Activated T-helper 17 cell treated with anti-CD3 and anti-CD28 coated beads, Interleukin-2, amount 50 U/mL, for 72 hours (primary cell): ENCODE results near the gene MYO3A. TPM values are rescaled to one million over a fixed set of nuclear protein-coding genes. Genes with fewer than 3 reads are reported as not detected.
"Not testable (repeated sequence)": the region's sequence is repeated elsewhere in the genome, so short reads cannot be mapped to it uniquely, and the experiment has no call there.

ENCODE experiments used
- ATAC-seq: fragments of 150-1000 bp; cut with Tn5 transposase; replicated peaks from 2 replicates; pipeline ENCODE4 v1.10.0; 2021; ENCODE audit warnings: mild to moderate bottlenecking, moderate library complexity
- H3K27ac Mint-ChIP-seq: one replicate; pipeline ENCODE4 v1.8.0; 2022; ENCODE audit warnings: mixed read lengths
- H3K27me3 Mint-ChIP-seq: one replicate; pipeline ENCODE4 v1.8.0; 2022; ENCODE audit warnings: mixed read lengths
- H3K36me3 Mint-ChIP-seq: one replicate; pipeline ENCODE4 v1.8.0; 2022; ENCODE audit warnings: low read depth, mild to moderate bottlenecking, mixed read lengths
- H3K4me1 Mint-ChIP-seq: one replicate; pipeline ENCODE4 v1.8.0; 2022; ENCODE audit warnings: mixed read lengths
- H3K4me3 Mint-ChIP-seq: one replicate; pipeline ENCODE4 v1.8.0; 2022; ENCODE audit warnings: mild to moderate bottlenecking, mixed read lengths
- H3K9me3 Mint-ChIP-seq: one replicate; pipeline ENCODE4 v1.8.0; 2022; ENCODE audit warnings: mixed read lengths
- total RNA-seq, 2 donors: library from RNA; stranded (reverse); gene quantifications; one replicate each; pipeline ENCODE4 v1.2.3, GENCODE V29; 2022

Gene MYO3A
- total RNA-seq, 2 donors from 2014 or later: not detected

GRCh38 chr10:26081459-26081858 is 147.4 kb downstream of the MYO3A start:
- Mint-ChIP-seq H3K27ac (no peak overlapping the region), H3K4me3 (no peak overlapping the region), H3K9me3 (no peaks in the 10 kb centered on the region), H3K36me3 (no peaks in the 10 kb centered on the region), H3K27me3 (peaks cover 27% of the 10 kb centered on the region), H3K4me1 (no peaks in the 10 kb centered on the region)
- no peak for ATAC-seq

- no peaks in the 10 kb centered on the region for H3K9me3 Mint-ChIP-seq
- ATAC-seq: no peak
- no peaks in the 10 kb centered on the region for H3K4me1 Mint-ChIP-seq
- no peaks in the 10 kb centered on the region for H3K36me3 Mint-ChIP-seq
- no peak overlapping the region for H3K4me3 Mint-ChIP-seq
- H3K27ac Mint-ChIP-seq: no peak overlapping the region
- peaks cover 35% of the 10 kb centered on the region for H3K27me3 Mint-ChIP-seq
Measured at GRCh38 chr10:26085549-26085948, 151.5 kb downstream of the MYO3A start.

GRCh38 chr10:26087666-26088065 is 153.6 kb downstream of the MYO3A start:
- H3K4me3 Mint-ChIP-seq: no peak overlapping the region
- H3K9me3 Mint-ChIP-seq: no peaks in the 10 kb centered on the region
- no peaks in the 10 kb centered on the region for H3K4me1 Mint-ChIP-seq
- no peak for ATAC-seq
- H3K27ac Mint-ChIP-seq: no peak overlapping the region
- no peaks in the 10 kb centered on the region for H3K36me3 Mint-ChIP-seq
- H3K27me3 Mint-ChIP-seq: peaks cover 34% of the 10 kb centered on the region

GRCh38 chr10:26090026-26090425 is 156.0 kb downstream of the MYO3A start:
- H3K9me3 Mint-ChIP-seq: no peaks in the 10 kb centered on the region
- H3K4me1 Mint-ChIP-seq: no peaks in the 10 kb centered on the region
- peaks cover 23% of the 10 kb centered on the region for H3K27me3 Mint-ChIP-seq

GRCh38 chr10:26090762-26091161 is 156.7 kb downstream of the MYO3A start:
- ATAC-seq: no peak
- Mint-ChIP-seq H3K27me3 (peaks cover 18% of the 10 kb centered on the region), H3K4me1 (no peaks in the 10 kb centered on the region), H3K27ac (no peak overlapping the region), H3K36me3 (no peaks in the 10 kb centered on the region), H3K9me3 (no peaks in the 10 kb centered on the region), H3K4me3 (no peak overlapping the region)

More at GRCh38 chr10:26090026-26090425, 156.0 kb downstream of the MYO3A start:
- ATAC-seq: no peak
- H3K36me3 Mint-ChIP-seq: no peaks in the 10 kb centered on the region
- no peak overlapping the region for H3K4me3 Mint-ChIP-seq
- H3K27ac Mint-ChIP-seq: no peak overlapping the region

GRCh38 chr10:26093229-26093628 is 159.2 kb downstream of the MYO3A start:
- Mint-ChIP-seq H3K27me3 (peaks cover 3% of the 10 kb centered on the region), H3K4me3 (no peak overlapping the region), H3K9me3 (no peaks in the 10 kb centered on the region), H3K4me1 (no peaks in the 10 kb centered on the region), H3K27ac (no peak overlapping the region), H3K36me3 (no peaks in the 10 kb centered on the region)
- no peak for ATAC-seq

- Mint-ChIP-seq H3K27ac (no peak overlapping the region), H3K27me3 (peaks cover 3% of the 10 kb centered on the region), H3K36me3 (no peaks in the 10 kb centered on the region), H3K4me3 (no peak overlapping the region), H3K4me1 (no peaks in the 10 kb centered on the region), H3K9me3 (peaks cover 4% of the 10 kb centered on the region)
- ATAC-seq: no peak
Measured at GRCh38 chr10:26095781-26096180, 161.8 kb downstream of the MYO3A start.

GRCh38 chr10:26097549-26097948 is 163.5 kb downstream of the MYO3A start:
- not testable (repeated sequence) for H3K27ac Mint-ChIP-seq, H3K27me3 Mint-ChIP-seq, H3K9me3 Mint-ChIP-seq, H3K36me3 Mint-ChIP-seq, ATAC-seq, H3K4me1 Mint-ChIP-seq, H3K4me3 Mint-ChIP-seq

- no peak for ATAC-seq
- Mint-ChIP-seq H3K4me3 (no peak overlapping the region), H3K9me3 (no peaks in the 10 kb centered on the region), H3K4me1 (no peaks in the 10 kb centered on the region), H3K36me3 (no peaks in the 10 kb centered on the region), H3K27me3 (peaks cover 10% of the 10 kb centered on the region), H3K27ac (no peak overlapping the region)
Measured at GRCh38 chr10:26112532-26112931, 178.5 kb downstream of the MYO3A start.

- Mint-ChIP-seq H3K27me3 (peaks cover 19% of the 10 kb centered on the region), H3K36me3 (no peaks in the 10 kb centered on the region), H3K9me3 (peaks cover 11% of the 10 kb centered on the region), H3K4me1 (no peaks in the 10 kb centered on the region), H3K27ac (no peak overlapping the region), H3K4me3 (no peak overlapping the region)
- ATAC-seq: no peak
Measured at GRCh38 chr10:26138613-26139012, 204.6 kb downstream of the MYO3A start.

- peaks cover 14% of the 10 kb centered on the region for H3K27me3 Mint-ChIP-seq
- no peaks in the 10 kb centered on the region for H3K36me3 Mint-ChIP-seq
- ATAC-seq: no peak
- no peaks in the 10 kb centered on the region for H3K4me1 Mint-ChIP-seq
- no peaks in the 10 kb centered on the region for H3K9me3 Mint-ChIP-seq
- no peak overlapping the region for H3K4me3 Mint-ChIP-seq
- no peak overlapping the region for H3K27ac Mint-ChIP-seq
Measured at GRCh38 chr10:26156019-26156418, 222.0 kb downstream of the MYO3A start.

- peaks cover 8% of the 10 kb centered on the region for H3K27me3 Mint-ChIP-seq
- no peaks in the 10 kb centered on the region for H3K36me3 Mint-ChIP-seq
- H3K27ac Mint-ChIP-seq: no peak overlapping the region
- no peak overlapping the region for H3K4me3 Mint-ChIP-seq
- no peaks in the 10 kb centered on the region for H3K9me3 Mint-ChIP-seq
- ATAC-seq: no peak
- H3K4me1 Mint-ChIP-seq: no peaks in the 10 kb centered on the region
Measured at GRCh38 chr10:26157734-26158133, 223.7 kb downstream of the MYO3A start.

- H3K4me1 Mint-ChIP-seq: no peaks in the 10 kb centered on the region
- ATAC-seq: no peak
Measured at GRCh38 chr10:26169466-26169865, 235.4 kb downstream of the MYO3A start.

GRCh38 chr10:26172131-26172530 is 238.1 kb downstream of the MYO3A start:
- Mint-ChIP-seq H3K36me3 (no peaks in the 10 kb centered on the region), H3K27ac (no peak overlapping the region), H3K4me3 (no peak overlapping the region), H3K4me1 (no peaks in the 10 kb centered on the region), H3K9me3 (no peaks in the 10 kb centered on the region), H3K27me3 (peaks cover 26% of the 10 kb centered on the region)
- ATAC-seq: no peak

More at GRCh38 chr10:26169466-26169865, 235.4 kb downstream of the MYO3A start:
- Mint-ChIP-seq H3K36me3 (no peaks in the 10 kb centered on the region), H3K27ac (no peak overlapping the region), H3K4me3 (no peak overlapping the region), H3K9me3 (no peaks in the 10 kb centered on the region), H3K27me3 (peaks cover 25% of the 10 kb centered on the region)

- Mint-ChIP-seq H3K9me3 (no peaks in the 10 kb centered on the region), H3K36me3 (no peaks in the 10 kb centered on the region), H3K27me3 (peaks cover 31% of the 10 kb centered on the region), H3K4me3 (no peak overlapping the region), H3K27ac (no peak overlapping the region), H3K4me1 (no peaks in the 10 kb centered on the region)
- no peak for ATAC-seq
Measured at GRCh38 chr10:26173837-26174236, 239.8 kb downstream of the MYO3A start.

GRCh38 chr10:26177341-26177740 is 243.3 kb downstream of the MYO3A start:
- Mint-ChIP-seq H3K9me3 (no peaks in the 10 kb centered on the region), H3K36me3 (no peaks in the 10 kb centered on the region), H3K4me1 (no peaks in the 10 kb centered on the region), H3K27me3 (peaks cover 17% of the 10 kb centered on the region), H3K4me3 (no peak overlapping the region), H3K27ac (no peak overlapping the region)
- no peak for ATAC-seq
